DMS 273 (cell line): ENCODE measurements around the gene TCF12.

ENCODE experiments used
- DNase-seq: peaks from one replicate; lab custom pipeline; 2025; ENCODE audit not compliant: unreplicated experiment; lab: John Stamatoyannopoulos, UW

Gene TCF12

DNA sequence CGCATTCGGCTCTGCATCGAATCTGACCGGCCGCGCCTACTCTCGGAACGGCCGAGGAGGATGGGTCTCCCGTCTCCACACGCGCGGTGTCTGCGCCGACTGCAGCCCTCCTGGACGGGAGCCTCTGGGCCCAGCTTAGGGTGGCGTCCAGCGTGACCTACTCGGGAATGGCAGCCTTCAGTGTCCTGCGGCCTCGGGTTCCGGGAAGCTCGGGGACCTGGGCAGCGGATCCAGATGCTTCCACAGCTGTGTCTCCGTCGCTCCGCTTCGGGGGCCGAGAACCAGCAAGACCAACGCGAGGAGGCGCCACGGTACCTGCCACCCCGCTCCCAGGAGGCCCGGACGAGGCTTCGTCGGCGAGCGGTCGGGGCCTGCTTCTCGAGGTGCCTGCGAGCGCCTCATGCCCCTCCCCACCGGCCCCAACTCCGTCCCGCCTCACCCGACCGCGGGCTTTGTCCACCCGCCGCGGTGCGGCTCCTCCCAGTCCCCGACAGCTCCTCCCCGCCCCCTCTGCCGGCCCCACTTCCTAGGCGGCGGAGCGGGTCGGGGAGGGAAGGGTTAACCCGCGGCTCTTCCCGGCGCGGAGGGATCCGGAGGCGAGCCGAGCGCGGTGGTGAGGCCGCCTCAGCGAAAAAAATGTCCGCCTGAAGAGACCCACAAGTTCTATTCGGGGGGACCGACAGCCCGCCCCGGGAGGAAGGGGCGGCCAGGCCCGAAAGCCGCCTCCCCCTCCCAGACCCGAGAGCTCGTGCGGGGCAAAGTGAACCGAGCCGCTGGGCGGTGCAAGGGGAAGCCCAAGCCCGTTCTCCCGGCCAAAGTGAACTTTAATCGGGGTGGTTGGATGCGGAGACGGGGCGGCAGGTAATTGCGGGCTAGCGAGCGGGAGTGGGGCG lies at the start of gene TCF12:
Gene TCF12 (plus strand): TSS at position 599 of the 893 bp plus-strand sequence. CDS start 1,270 bp downstream, outside the sequence.
- DNase-seq = peak; percentile 94

DNA sequence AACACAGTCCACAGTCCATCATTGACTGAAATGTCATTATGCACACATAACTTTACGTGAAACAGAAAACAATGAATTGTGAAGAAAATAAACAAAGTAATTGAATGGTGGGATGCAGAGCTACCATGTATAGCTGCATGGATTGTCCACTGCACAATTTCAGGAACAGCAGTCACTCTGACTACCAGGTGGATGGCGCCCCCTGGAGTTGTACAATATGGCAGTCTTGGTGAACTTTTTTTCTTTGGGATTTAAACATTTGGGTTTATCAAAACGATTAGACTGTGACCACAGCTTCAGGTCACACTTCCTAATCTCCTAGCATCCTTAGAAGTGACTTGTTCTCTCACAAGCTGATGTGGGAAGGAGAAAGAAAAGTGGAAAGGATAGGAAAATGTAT lies 48.9 kb upstream of the TCF12 start:
- peak; percentile 55 for DNase-seq

DNA sequence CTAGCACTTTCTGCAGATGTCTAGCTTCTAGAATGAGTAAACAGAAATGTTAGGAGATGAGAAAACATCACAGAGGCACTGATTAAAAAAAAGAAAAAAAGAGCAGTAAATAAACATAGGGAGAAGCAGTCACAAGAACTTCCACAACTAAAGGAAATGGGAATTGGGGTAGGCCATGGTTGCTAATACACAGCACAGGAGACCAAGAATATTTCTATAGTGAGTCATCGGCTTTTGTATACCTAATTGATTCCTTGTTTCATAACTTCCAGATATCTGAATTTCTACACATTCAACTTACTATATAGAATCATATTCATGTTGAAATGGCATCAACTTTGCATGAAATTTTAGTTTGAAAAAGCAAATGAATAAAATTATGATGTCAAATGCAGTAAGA lies 47.3 kb upstream of the TCF12 start:
- DNase-seq = no peak

DNA sequence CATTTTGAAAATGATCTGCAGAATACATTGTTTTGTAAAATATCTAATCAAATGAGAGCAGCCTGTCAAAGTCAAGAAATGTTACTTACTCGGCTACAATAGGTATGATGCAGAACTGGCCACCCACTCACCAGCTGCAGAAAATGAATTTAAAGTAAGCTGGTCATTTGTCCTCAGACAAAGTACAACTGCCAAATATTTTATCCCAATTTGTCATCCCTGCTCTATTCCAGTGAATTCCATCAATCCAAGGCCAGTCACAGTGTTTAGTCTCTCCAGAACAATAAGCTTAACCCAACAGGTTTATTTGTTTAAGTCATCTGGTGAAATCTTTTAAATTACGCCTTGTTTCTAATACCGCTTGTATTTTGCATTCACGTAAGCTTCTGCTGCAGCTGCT lies 46.6 kb upstream of the TCF12 start:
- DNase-seq = no peak

DNA sequence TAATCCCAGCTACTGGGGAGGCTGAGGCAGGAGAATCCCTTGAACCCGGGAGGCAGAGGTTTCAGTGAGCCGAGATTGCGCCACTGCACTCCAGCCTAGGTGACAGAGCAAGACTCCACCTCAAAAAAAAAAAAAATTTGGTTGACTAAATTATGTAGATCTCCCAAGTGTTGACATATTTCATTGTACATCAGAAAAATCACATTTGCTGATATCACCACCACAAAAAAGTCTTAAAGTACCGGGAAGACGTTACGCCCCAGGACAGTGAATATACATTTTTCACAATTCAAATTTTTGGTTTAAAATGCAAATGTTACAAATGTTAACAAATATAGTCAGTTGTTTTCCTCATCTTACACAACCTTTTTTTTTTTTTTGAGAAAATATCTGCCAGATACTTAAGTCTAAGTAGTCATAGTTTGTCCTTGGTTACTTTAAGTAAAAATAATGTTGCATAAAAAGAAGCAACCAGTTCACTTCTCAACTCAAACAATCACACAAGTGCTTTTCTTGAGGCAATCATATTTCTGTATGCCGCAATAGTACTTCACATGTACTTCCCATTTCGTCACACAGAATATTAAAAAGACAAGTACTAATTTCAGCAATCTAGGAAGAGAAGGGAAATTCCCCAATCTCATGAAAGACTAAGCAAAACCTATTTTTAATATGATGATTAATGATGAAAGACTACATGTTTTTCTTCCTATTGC lies 41.0 kb upstream of the TCF12 start:
- DNase-seq = no peak

DNA sequence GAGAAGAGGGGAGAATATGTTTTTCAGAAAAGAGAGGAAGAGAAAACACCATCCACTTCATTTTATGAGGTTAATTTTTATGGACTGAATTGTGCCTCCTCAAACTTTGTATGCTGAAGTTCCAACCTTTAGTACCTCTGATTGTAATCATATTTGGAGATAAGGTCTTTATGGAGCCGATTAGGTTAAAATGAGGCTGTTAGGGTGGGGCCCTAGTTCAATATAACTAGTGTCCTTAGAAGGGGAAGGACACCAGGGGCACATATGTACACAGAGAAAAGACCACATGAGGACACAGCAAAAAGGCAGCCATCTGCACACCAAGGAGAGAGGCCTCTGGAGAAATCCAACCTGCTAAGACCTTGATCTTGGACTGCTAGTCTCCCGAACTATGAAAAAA lies 38.9 kb upstream of the TCF12 start:
- DNase-seq = no peak

DNA sequence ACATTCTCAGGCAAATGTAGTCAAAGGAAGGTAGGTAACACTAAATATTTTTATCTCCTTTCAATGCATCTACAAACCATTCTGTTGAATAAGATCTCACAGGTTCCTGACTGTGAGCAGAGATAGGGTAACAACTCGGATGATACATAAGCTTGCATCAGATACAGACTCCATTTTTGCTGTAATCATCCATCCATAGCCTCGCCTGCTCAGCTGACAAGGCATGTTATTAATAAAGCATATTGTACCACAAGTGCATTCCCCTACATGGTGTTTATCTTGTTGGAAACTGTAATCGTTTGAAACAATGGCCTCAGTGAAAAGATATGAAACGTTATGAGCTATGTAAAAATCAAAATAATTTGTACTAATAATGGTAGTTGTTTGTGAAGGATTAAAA lies 35.4 kb upstream of the TCF12 start:
- no peak for DNase-seq

DNA sequence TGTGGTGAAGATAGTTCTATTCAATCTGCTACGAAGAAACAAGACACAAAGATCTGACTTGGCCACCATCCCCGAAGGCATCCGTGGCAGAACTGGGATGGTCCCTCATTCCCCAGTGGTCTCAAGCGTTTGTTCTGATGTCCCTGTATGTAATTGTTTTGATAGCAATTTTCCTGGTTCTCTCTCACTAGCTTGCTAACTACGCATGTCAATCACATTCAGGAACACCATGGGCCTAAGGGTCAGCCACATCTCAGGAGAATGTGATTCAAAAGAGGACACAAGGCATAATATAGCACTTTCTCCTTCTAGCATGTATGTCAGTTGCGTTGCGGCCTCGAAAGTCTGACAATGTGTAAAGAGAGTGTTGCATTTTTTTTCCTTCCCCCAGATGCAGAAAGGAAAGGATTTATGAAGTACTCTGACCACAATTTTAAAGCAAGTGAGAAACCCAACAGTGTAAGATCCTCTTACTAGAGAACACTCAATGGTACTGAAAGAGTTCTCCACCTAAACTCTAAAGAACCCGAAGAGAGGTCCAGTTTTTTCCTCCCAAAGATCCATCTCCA lies 32.0 kb upstream of the TCF12 start:
- no peak for DNase-seq

DNA sequence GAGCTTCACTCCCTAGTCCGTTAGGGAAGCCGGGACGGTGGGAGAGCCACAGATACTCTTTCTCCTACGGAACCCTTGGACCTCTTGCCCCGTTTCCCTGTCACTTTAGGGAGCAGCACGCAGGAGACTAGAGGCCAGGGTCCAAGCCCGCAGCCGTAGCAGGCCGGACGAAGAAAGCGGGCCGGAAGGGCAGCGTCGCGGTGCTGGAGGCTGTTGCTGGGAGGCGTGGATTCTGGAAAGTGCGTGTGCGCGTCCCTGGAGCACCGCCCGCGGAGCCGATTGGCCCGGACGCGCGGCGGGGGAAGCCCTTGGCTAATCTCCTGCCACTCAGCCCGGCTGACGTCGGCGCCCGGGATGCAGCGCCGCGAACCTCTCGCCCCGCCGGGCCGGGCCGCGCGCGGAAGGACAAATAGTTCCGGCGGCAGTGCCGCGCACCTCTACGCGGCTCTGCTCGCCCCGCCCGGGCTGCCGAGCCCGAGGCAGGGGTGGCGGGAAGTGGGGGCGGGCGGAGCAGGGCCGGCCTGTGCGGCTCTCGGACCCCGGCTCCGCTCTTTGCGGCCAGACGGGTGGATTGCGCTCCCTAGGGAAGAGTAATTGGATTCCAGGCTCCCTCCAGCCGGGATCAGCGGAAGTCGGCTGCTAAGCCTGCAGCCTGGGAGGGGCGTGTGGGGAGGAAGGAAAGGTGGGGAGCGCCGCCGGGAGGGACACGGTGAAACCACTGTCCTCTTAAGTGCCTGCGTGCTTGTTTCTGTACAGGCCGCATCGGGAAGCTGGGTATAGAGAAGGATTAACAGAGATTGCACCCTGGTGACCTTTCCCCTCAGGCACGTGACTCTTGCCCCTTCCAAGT lies 31.3 kb upstream of the TCF12 start:
- peak; percentile 97 for DNase-seq

DNA sequence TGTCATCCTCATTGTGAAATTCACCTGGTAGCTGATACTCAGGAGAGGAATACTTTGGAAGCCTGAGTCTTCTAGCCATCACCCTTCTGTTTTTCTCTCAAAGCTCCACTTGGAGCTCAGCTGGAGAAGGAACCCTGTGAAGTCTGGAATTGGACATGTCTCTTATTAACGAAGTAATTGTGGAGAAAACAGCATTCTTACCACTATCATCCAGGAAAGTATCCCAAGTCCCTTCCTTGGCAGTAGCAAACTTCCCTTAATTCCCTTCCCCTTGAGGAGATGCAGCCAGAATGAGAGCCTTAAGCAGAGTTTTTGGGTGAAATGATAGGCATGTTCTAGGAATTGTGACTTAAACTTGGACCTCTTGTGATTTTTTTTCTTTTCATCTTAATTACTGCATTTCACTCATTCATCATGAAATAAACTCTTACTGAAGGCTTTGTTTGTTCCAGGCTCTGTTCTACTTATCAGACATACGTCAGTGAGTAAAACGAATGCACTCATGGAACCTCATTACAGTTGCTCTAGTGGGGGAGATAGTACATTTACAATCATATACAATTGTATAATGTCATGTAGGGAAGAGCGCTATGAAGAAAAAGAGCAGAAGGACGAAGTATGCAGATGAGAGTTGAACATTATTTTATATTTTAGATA lies 30.5 kb upstream of the TCF12 start:
- DNase-seq = no peak

DNA sequence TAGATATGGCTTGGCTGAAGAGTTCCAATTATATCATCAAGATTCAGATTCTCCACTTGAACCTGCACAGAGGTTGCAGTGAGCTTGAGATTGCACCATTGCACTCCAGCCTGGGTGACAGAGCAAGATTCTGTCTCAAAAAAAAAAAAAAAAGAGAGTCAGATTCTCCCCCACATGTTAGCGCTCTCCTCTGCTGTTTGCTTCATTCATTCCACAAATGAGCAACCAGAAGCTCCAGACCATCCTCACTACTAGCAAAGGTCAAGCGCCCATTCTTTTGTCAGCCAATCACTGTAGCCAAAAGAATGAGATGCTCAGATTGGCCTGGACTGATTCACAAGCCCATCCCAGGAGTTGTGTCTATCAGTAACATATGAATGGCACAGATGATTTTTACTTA lies 28.4 kb upstream of the TCF12 start:
- no peak for DNase-seq

DNA sequence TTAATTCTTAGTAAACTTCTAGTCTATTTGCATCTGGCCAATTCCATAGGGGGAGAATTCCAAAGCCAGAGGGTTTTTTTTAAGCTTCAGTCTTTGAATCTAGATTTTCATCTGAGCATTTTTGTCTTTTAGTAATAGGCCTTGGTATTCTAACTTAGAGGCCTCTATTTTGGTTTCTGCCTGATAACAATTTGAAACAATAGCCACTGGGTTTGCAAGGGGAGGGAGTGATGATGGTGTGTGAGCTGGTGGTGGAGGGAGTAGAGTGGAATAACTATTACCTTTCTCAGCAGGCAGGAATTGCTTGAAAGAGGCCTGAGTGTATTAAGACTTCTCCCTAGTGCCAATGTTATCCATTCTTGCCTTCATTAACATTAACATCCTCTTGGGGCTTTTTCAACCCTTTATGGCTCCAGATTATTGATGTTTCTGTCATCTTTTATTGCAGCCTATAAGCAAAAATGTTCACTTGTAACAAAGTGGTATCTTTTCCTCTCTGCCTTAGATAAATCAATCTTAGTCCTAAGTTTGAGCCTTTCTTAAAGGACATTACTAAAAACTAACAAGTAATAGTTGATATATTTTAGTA lies 26.5 kb upstream of the TCF12 start:
- DNase-seq = no peak

DNA sequence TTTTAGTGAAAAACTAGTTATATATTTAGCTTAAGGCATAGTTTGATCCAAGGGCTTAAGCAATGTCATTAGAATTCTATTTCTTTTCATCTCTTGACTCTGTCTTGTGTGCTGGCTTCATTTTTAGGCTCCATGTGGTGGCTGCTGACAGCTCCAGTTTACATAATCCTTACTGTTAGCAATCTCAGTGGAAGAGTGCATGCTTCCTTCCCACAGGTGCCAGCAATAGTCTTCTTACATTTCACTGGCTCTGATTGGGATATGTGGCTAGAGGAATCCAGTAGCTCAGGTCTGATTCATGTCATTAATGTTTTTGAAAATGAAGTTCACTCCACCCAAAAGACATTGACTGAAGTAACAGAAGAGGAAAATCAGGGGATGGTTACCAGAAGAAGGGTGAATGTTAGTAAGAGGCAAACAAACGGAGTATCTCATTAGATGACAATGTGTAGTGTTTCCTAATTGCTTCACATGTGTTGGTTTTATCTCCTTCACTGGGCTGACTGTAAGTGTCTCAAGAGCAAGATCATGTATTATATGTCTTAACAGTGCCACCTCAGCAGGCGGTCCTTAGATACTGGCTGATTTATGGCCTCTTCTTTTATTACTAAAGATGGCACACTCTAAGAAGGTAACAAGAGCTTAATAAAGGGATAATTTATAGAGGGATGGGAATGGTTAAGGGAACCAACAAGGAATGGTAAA lies 25.6 kb upstream of the TCF12 start:
- no peak for DNase-seq

DNA sequence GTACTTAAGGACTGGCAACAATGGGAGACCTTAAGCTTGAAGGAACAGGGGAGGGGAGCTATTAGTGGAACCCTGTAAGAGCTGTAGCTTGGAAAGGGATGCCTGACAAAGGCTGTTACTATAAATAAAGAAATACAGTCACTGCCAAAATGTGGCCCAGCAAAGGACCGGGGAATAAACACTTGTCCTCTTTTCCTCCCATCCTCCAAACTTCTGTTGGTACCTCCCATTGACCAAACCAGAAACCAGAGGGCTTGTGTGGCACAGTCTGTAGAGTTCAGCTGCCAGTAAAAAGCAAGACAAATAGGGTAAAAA lies 25.1 kb upstream of the TCF12 start:
- no peak for DNase-seq

DNA sequence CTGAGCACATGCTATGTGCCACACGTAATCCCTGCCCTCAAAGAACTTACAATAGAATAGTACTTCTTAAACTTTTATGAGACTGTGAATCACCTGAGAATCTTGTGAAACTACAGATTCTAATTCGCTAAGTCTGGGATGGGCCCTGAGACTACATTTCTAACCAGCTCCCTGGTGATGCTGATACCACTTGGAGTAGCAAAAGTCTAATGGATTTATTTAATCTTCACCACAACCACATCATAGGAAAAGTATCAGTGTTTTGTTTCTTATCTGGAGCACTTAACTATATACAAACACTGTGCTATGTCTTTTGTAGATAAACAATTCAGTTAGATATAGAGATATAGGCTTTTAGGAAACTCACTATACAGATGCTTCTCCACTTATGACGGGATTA lies 23.8 kb upstream of the TCF12 start:
- no peak for DNase-seq

DNA sequence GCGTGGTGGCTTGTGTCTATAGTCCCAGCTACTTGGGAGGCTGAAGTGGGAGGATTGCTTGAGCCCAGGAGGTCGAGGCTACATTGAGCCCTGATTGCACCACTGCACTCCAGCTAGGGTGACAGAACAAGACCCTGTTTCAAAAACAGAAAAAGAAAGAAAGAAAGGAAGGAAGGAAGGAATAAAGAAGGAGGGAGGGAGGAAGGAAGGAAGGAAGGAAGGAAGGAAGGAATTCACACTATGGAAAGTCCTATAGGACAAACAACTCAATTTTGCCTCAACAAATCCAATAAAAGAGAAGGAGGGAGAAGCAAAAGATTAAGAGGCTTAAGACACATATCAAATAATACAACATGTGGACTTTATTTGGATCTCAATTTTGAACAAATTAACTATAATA lies 16.5 kb upstream of the TCF12 start:
- no peak for DNase-seq

DNA sequence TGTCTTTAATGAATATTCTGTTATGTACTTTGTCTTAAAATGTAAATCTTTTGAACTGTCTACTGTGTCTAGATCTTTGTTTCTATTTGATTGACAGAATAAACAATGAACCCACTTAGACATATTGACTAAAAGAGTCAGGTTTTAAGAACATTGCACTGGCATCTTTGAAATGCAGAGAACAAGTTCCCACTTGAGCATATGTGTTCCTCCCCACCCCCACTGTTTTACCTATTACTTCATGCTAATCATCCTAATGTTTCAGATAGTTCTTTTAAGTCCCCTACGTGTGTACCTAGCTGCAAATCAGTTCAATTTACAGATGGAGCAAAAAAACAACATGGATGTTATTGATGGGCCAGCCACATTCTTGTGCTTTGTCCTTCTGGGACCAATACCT lies 11.7 kb upstream of the TCF12 start:
- DNase-seq = no peak

DNA sequence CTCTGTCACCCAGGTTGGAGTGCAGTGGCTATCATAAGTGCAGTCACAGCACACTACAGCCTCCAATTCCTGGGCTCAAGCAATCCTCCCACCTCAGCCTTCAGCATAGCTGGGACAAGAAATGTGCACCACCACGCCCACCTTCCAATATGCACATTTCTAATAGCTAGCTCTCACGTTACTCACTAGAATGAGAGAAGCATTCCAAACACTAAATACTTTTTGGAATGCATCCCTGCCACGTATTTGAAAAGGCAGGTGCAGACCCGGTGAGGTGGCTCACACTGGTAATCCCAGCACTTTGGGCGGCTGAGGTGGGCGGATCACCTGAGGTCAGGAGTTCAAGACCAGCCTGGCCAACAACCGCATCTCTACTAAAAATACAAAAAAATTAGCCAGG lies 7.6 kb upstream of the TCF12 start:
- no peak for DNase-seq

DNA sequence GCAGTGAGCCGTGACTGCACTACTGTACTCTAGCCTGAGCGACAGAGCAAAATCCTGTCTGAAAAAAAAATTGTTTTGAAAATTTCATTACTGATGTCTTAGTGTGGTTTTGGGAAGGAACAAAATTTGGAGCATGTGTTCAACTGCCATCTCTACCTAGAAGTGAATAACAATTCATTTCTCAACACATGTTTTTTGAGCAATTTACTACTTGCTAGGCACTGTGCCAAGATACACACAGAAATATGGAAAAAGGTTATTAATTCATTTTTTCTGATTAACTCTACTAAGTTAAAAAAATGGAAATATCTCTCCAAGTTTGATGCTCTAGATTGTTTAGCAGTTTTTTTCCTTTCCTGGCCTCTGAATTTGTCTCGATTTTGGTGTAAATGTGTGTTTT lies 5.2 kb upstream of the TCF12 start:
- DNase-seq = no peak

DNA sequence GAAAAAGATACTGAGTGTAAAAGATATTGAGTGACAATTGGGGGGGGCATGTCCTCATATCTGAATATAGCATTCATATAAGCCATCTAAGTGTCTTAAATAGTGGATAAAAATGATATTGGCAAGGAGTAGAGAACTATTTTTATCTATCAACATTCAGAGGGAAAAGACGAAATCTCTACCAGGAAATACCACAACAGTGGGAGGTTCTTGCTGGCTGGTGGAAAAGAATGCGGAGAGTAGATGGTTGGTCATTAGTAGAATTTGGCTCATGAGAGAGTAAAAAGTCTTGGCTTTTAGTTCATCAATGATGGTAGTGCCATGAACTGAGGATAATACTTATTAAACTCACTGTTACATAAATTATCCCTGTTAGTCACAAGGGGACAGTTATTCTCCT lies 4.8 kb upstream of the TCF12 start:
- DNase-seq = no peak
